Keratinocyte (primary cell): ENCODE data around the gene ZNF83. TPM values are rescaled to one million over a fixed set of nuclear protein-coding genes. Genes with fewer than 3 reads are reported as not detected.
"Not testable (repeated sequence)": the region's sequence is repeated elsewhere in the genome, so short reads cannot be mapped to it uniquely, and the experiment has no call there.

ENCODE experiments used
- DNase-seq: peaks from one replicate; pipeline ENCODE4 v3.0.0-alpha.2; 2011; ENCODE audit warnings: low read depth, missing footprints, low spot score
- FAIRE-seq: peaks from 2 replicates; lab custom pipeline; 2011; peaks lifted over from hg19 to GRCh38; lab: Jason Lieb, UNC
- H2AFZ ChIP-seq: 2 replicates; pipeline ENCODE4 v1.6.0; 2012; ENCODE audit warnings: low read length, control low read depth, inconsistent platforms; ENCODE audit not compliant: control insufficient read depth
- H3K27ac ChIP-seq: 2 replicates; pipeline ENCODE4 v1.5.1; 2011; ENCODE audit warnings: low read length; ENCODE audit not compliant: control insufficient read depth, insufficient read depth
- H3K27me3 ChIP-seq: 3 replicates; pipeline ENCODE4 v1.6.0; 2011; ENCODE audit warnings: low read length; ENCODE audit not compliant: control insufficient read depth, insufficient read depth; ENCODE audit errors: extremely low read depth
- H3K36me3 ChIP-seq, 2 experiments: 2 replicates in 1 of 2; 3 replicates in 1 of 2; pipeline ENCODE4 v1.5.1; 2011; ENCODE audit warnings: low read length in 2 of 2, mild to moderate bottlenecking in 1 of 2; ENCODE audit not compliant: control insufficient read depth in 2 of 2, insufficient read depth in 2 of 2; ENCODE audit errors: extremely low read depth in 1 of 2
- H3K4me1 ChIP-seq: 3 replicates; pipeline ENCODE4 v1.5.1; 2011; ENCODE audit warnings: low read length; ENCODE audit not compliant: control insufficient read depth, insufficient read depth; ENCODE audit errors: extremely low read depth
- H3K4me2 ChIP-seq: 3 replicates; pipeline ENCODE4 v1.6.0; 2011; ENCODE audit warnings: low read depth, low read length; ENCODE audit not compliant: control insufficient read depth, insufficient read depth; ENCODE audit errors: extremely low read depth
- H3K4me3 ChIP-seq, 3 experiments: fragments of 200-600 bp in 1 of 3; sonication (generic) in 1 of 3; 2 replicates in 2 of 3; 3 replicates in 1 of 3; pipeline ENCODE4 v1.5.1; 2011 to 2016; ENCODE audit warnings: low read length in 3 of 3, mild to moderate bottlenecking in 3 of 3, control low read depth in 2 of 3, inconsistent platforms in 1 of 3, low read depth in 1 of 3, mixed read lengths in 1 of 3, mixed run types in 1 of 3, moderate library complexity in 1 of 3; ENCODE audit not compliant: control insufficient read depth in 2 of 3, insufficient read depth in 2 of 3; ENCODE audit errors: extremely low read depth in 1 of 3
- H3K79me2 ChIP-seq: 2 replicates; pipeline ENCODE4 v1.6.0; 2012; ENCODE audit warnings: low read length; ENCODE audit not compliant: control insufficient read depth, insufficient read depth
- H3K9ac ChIP-seq: 3 replicates; pipeline ENCODE4 v1.6.0; 2011; ENCODE audit warnings: low read length; ENCODE audit not compliant: control insufficient read depth, insufficient read depth; ENCODE audit errors: extremely low read depth
- H3K9me1 ChIP-seq: 3 replicates; pipeline ENCODE4 v1.6.0; 2011; ENCODE audit warnings: low read length; ENCODE audit not compliant: control insufficient read depth, insufficient read depth; ENCODE audit errors: extremely low read depth
- H3K9me3 ChIP-seq: 2 replicates; pipeline ENCODE4 v1.5.1; 2012; ENCODE audit warnings: low read depth, low read length; ENCODE audit not compliant: control insufficient read depth
- H4K20me1 ChIP-seq: 3 replicates; pipeline ENCODE4 v1.6.0; 2011; ENCODE audit warnings: low read length; ENCODE audit not compliant: control insufficient read depth, insufficient read depth; ENCODE audit errors: extremely low read depth
- CTCF ChIP-seq, 3 experiments: IDR thresholded peaks in 1 of 3; conservative IDR thresholded peaks in 1 of 3; optimal IDR thresholded peaks in 1 of 3; 2 replicates in 2 of 3; 3 replicates in 1 of 3; pipeline versions ENCODE3 to v1.5.1; 2011; ENCODE audit warnings: low read length in 3 of 3, mild to moderate bottlenecking in 3 of 3, moderate library complexity in 2 of 3, control low read depth in 1 of 3, inconsistent platforms in 1 of 3; ENCODE audit not compliant: insufficient read depth in 2 of 3; ENCODE audit errors: extremely low read depth in 1 of 3
- EZH2 ChIP-seq: IDR thresholded peaks from one replicate; pipeline ENCODE4 v1.6.1; 2012; ENCODE audit warnings: inconsistent platforms, mild to moderate bottlenecking, low read length, moderate library complexity
- dilution Hi-C: fragments of 300-500 bp; cut with MboI; formaldehyde crosslinking; loops from one replicate; pipeline ENCODE4 v1.7.0; 2020; ENCODE audit warnings: low sequenced_read_pairs; ENCODE audit not compliant: extremely low pct_ligation_motif_present
- polyA plus RNA-seq, 5 experiments: library from polyadenylated mRNA; depleted of rRNA in 3 of 5; stranded (reverse) in 3 of 5; stranded (forward) in 1 of 5; unstranded in 1 of 5; fragments of >200 nt; gene quantifications; 1 replicate in 1 of 5; 2 replicates in 3 of 5; 3 replicates in 1 of 5; pipeline versions ENCODE4 v1.2.1 to v1.2.3, GENCODE V29; 2011 to 2012; ENCODE audit warnings: missing spikeins in 2 of 5, low read depth in 1 of 5, low replicate concordance in 1 of 5

The ZNF83 gene
- polyA plus RNA-seq, 1 donor (not counting 4 experiments of a cell fraction or from before 2014, with no cell fraction given): 47.3 TPM

DNA sequence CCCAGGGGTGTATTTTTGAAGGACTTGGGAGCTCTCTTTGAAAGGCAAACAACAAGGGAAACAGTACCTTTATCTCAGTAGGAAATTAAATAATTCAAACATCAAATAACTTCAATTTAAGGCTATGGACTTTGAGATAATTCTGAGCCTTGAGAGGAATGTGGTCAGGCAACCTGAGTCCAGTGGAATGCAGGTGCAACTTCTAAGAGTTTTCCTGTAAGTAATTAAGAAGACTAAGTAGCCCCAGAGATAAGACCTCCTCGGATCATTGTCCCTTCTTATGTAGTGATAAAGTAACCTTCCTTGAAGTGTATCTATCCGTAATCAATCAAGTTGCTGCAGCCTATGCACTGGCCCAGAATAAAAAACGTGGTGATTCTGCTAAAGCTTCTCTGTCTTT lies 38.9 kb downstream of the ZNF83 start:
- Histone ChIP-seq H3K9ac (no peak overlapping the region), H2AFZ (no peak overlapping the region), H3K4me2 (no peak overlapping the region), H3K4me1 (peaks cover 4% of the 10 kb centered on the region), H3K9me1 (no peaks in the 10 kb centered on the region), H3K36me3 (peaks cover 0 to 4% of the 10 kb centered on the region in 2 experiments), H3K27ac (no peak overlapping the region), H3K27me3 (no peaks in the 10 kb centered on the region), H4K20me1 (no peaks in the 10 kb centered on the region), H3K4me3 (no peak overlapping the region), H3K9me3 (peaks cover 4% of the 10 kb centered on the region), H3K79me2 (no peaks in the 10 kb centered on the region)
- DNase-seq (no peak), FAIRE-seq (no peak)
- dilution Hi-C loops: no loop called here
- TF ChIP-seq EZH2 (no peak), CTCF (optimal IDR thresholded peaks at IDR 0.05 in 1 of 3, IDR thresholded peaks at IDR 0.05 in 1 of 3, conservative IDR thresholded peaks at IDR 0.05 in 1 of 3; ENCODE audit: extremely low read depth in 1 of 3, insufficient read depth in 2 of 3, low read length in 3 of 3) (no peak)

GRCh38 chr19:52593441-52593840 lies 44.7 kb downstream of the ZNF83 start:
- dilution Hi-C loops: not testable (repeated sequence)

DNA sequence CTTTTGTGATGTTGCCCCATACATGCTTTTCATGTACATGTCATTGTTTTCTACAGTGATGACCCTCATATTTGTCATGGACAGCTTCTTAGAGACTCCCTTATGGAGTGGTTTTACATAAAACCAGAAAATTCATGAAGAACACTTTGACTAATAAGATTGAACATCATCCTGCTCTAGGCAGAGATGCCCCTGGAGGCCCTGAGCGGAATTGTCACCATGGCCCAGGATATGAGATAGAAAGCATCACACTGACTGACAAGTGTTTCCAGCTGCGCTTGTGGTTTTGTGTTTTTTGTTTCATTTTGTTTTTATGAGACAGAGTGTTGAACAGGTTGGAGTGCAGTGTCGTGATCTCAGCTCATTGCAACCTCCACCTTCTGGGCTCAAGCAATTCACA lies 45.9 kb downstream of the ZNF83 start:
- DNase-seq (no peak), FAIRE-seq (no peak)
- H3K9me3 ChIP-seq: peaks cover 6% of the 10 kb centered on the region
- H3K79me2 ChIP-seq: no peaks in the 10 kb centered on the region
- no peaks in the 10 kb centered on the region for H4K20me1 ChIP-seq
- dilution Hi-C loops: no loop called here
- no peaks in the 10 kb centered on the region for H3K27me3 ChIP-seq
- no peak overlapping the region for H3K4me3 ChIP-seq
- no peak overlapping the region for H2AFZ ChIP-seq
- TF ChIP-seq EZH2: no peak
- peak in 2 of 3 experiments; percentile 9 to 13 for TF ChIP-seq CTCF (optimal IDR thresholded peaks at IDR 0.05 in 1 of 3, IDR thresholded peaks at IDR 0.05 in 1 of 3, conservative IDR thresholded peaks at IDR 0.05 in 1 of 3; ENCODE audit: extremely low read depth in 1 of 3, insufficient read depth in 2 of 3, low read length in 3 of 3)
- no peaks in the 10 kb centered on the region for H3K9me1 ChIP-seq
- H3K9ac ChIP-seq: no peak overlapping the region
- H3K4me2 ChIP-seq: no peak overlapping the region
- H3K36me3 ChIP-seq: peaks cover 0 to 4% of the 10 kb centered on the region in 2 experiments
- no peak overlapping the region for H3K27ac ChIP-seq
- H3K4me1 ChIP-seq: no peaks in the 10 kb centered on the region

More at GRCh38 chr19:52593441-52593840, 44.7 kb downstream of the ZNF83 start:
- H3K4me3 ChIP-seq, H3K27ac ChIP-seq, DNase-seq, H4K20me1 ChIP-seq, H3K27me3 ChIP-seq, FAIRE-seq, H2AFZ ChIP-seq, H3K4me1 ChIP-seq, H3K79me2 ChIP-seq, H3K9ac ChIP-seq, H3K9me3 ChIP-seq, H3K36me3 ChIP-seq, H3K9me1 ChIP-seq, H3K4me2 ChIP-seq: not testable (repeated sequence)
